ENCODE data around the gene NAT9. TPM values are rescaled to one million over a fixed set of nuclear protein-coding genes. Genes with fewer than 3 reads are reported as not detected.

The NAT9 gene
- total and polyA plus RNA-seq, 2 donors (not counting 1 experiment from before 2014, with no cell fraction given), result 66.6 to 73.6 TPM

GRCh38 chr17:74790161-74791058 is 14.3 kb upstream of the NAT9 start:
- Mint-ChIP-seq H3K4me3 (no peak overlapping the region), H3K27me3 (no peaks in the 10 kb centered on the region), H3K9me3 (ENCODE audit: insufficient read depth) (no peaks in the 10 kb centered on the region), H3K4me1 (peaks cover 22% of the 10 kb centered on the region), H3K27ac (no peak overlapping the region)
- Histone ChIP-seq H3K27me3 (replicated peaks in 1 of 4; ENCODE audit: control extremely low read depth in 1 of 4, control insufficient read depth in 3 of 4, insufficient read depth in 4 of 4, low read length in 3 of 4) (no peaks in the 10 kb centered on the region), H3K9me3 (ENCODE audit: control extremely low read depth in 1 of 3, control insufficient read depth in 2 of 3, insufficient read depth in 1 of 3, low read length in 2 of 3) (no peaks in the 10 kb centered on the region), H4K20me1 (ENCODE audit: control insufficient read depth, insufficient read depth, low read length, poor library complexity, severe bottlenecking) (no peaks in the 10 kb centered on the region), H3K27ac (ENCODE audit: low read length in 2 of 2) (no peak overlapping the region), H3K4me2 (replicated peaks; ENCODE audit: low read depth, low read length, poor library complexity, severe bottlenecking) (peak overlapping the region; percentile 26), H3K4me3 (ENCODE audit: control extremely low read depth in 1 of 5, extremely low read depth in 1 of 5, insufficient read depth in 1 of 5, low read depth in 2 of 5, low read length in 4 of 5) (no peak overlapping the region), H3K36me3 (replicated peaks in 1 of 2; ENCODE audit: control extremely low read depth in 1 of 2, control insufficient read depth in 1 of 2, extremely low read depth in 1 of 2, insufficient read depth in 2 of 2, low read length in 1 of 2) (peaks cover 4 to 30% of the 10 kb centered on the region in 2 experiments), H3K9ac (ENCODE audit: low read length) (no peak overlapping the region), H3K79me2 (ENCODE audit: control insufficient read depth, insufficient read depth, low read length) (peaks cover 13% of the 10 kb centered on the region), H3K4me1 (ENCODE audit: control insufficient read depth in 2 of 2, insufficient read depth in 2 of 2, low read length in 2 of 2) (peaks cover 8 to 24% of the 10 kb centered on the region in 2 donors), H2AFZ (ENCODE audit: insufficient read depth, low read depth, low read length, poor library complexity, severe bottlenecking) (no peak overlapping the region)
- no peak for ATAC-seq (ENCODE audit: low read depth)
- TF ChIP-seq CTCF (IDR thresholded peaks at IDR 0.05), result no peak
- TF ChIP-seq EZH2 (IDR thresholded peaks at IDR 0.05; ENCODE audit: borderline replicate concordance, insufficient read depth, low read depth, low read length, poor library complexity, severe bottlenecking), result no peak
- no peak for DNase-seq
- ChIA-PET POLR2A (interaction anchor here (0.7 kb wide), 1 partner anchor 14 kb away, joined by 6 read pairs; a partner anchor contains a TSS), CTCF (interaction anchor here (0.7 to 8.7 kb wide), 28 partner anchors 9 to 665 kb away, joined by 3 to 181 read pairs (median 7); partner anchors contain the start of genes CD300H, CD300LD, FDXR and GRIN2C)
- intact Hi-C loops (cut with micrococcal nuclease), result loop anchor here (1.0 kb wide), 1 partner anchor 75 kb away; no protein-coding TSS in a partner anchor
- whole genome bisulfite sequencing (ENCODE audit: insufficient coverage), result 89% methylated on average over 15 of the region's 21 CpGs

Data from B cell (primary cell).